Measurements from ENCODE around the gene MAML3.

Gene MAML3

GRCh38 chr4:139682741-139683151 is 471.2 kb downstream of the MAML3 start:
- DNase-seq (ENCODE audit: low read depth), result no peak

GRCh38 chr4:139682309-139682708 is 471.7 kb downstream of the MAML3 start:
- no peak for DNase-seq (ENCODE audit: low read depth)

GRCh38 chr4:139676913-139677585 is 476.9 kb downstream of the MAML3 start:
- DNase-seq (ENCODE audit: low read depth), result no peak

- no peak for DNase-seq (ENCODE audit: low read depth)
These were observed 477.6 kb downstream of the MAML3 start for GRCh38 chr4:139676365-139676764.

- no peak for DNase-seq (ENCODE audit: low read depth)
These were observed 478.3 kb downstream of the MAML3 start for GRCh38 chr4:139675651-139676050.

- DNase-seq (ENCODE audit: low read depth), result no peak
These were observed 479.0 kb downstream of the MAML3 start for GRCh38 chr4:139674875-139675550.

- DNase-seq (ENCODE audit: low read depth), result no peak
These were observed 481.3 kb downstream of the MAML3 start for GRCh38 chr4:139672732-139673131.

GRCh38 chr4:139672215-139672614 is 481.8 kb downstream of the MAML3 start:
- DNase-seq (ENCODE audit: low read depth), result no peak

GRCh38 chr4:139670775-139671174 is 483.2 kb downstream of the MAML3 start:
- DNase-seq (ENCODE audit: low read depth), result no peak

- DNase-seq (ENCODE audit: low read depth), result no peak
These were observed 484.1 kb downstream of the MAML3 start for GRCh38 chr4:139669890-139670289.

- no peak for DNase-seq (ENCODE audit: low read depth)
These were observed 484.6 kb downstream of the MAML3 start for GRCh38 chr4:139669335-139669734.

GRCh38 chr4:139668658-139669201 is 485.3 kb downstream of the MAML3 start:
- no peak for DNase-seq (ENCODE audit: low read depth)

GRCh38 chr4:139668036-139668435 is 485.9 kb downstream of the MAML3 start:
- no peak for DNase-seq (ENCODE audit: low read depth)

Data from activated T-cell treated with anti-CD3 and anti-CD28 coated beads for 48 hours (primary cell).